ENCODE results near the gene OMP.

Gene OMP

DNA sequence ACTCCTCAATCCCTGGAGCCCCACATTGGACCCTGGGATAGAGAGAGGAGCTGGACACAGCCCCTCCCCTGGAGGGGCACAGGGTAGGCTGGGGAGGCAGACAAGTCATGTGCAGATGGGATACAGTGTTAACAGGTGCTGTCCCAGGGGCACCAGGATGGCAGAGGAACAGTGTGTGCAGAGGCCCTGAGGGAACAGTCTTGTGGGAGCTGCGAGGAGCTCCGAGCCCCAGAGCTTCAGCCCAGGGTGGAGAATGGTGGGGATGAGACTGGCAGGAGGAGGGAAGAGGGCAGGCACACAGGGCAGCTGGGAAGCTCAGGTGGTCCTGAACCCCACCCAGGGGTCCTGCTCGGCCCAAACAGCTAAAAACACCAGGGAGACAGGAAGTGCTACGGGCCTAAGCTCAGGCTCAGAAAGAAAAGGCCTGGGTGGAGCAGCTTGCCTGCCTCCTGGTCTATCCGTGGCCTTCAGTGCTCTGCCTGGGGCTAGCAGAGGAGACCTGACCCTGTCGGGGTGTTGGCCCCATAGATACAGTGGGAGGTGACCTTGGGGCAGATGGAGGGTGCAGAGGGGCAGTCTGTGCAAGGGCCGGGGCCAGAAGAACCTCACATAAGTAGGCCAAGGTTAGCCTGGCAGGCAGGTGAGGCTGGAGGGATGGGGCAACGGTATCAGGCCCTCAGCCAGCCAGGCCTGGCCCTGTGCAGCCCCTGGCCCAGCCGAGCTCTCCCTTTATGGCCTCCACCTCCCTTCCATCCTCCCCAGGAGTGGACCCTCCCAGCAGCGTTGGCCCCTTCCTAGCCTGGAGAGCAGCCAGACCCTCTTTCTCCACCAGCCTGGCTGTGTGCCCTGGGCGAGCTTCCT lies 20.4 kb upstream of the OMP start:
- DNase-seq (ENCODE audit: low read depth) = no peak

DNA sequence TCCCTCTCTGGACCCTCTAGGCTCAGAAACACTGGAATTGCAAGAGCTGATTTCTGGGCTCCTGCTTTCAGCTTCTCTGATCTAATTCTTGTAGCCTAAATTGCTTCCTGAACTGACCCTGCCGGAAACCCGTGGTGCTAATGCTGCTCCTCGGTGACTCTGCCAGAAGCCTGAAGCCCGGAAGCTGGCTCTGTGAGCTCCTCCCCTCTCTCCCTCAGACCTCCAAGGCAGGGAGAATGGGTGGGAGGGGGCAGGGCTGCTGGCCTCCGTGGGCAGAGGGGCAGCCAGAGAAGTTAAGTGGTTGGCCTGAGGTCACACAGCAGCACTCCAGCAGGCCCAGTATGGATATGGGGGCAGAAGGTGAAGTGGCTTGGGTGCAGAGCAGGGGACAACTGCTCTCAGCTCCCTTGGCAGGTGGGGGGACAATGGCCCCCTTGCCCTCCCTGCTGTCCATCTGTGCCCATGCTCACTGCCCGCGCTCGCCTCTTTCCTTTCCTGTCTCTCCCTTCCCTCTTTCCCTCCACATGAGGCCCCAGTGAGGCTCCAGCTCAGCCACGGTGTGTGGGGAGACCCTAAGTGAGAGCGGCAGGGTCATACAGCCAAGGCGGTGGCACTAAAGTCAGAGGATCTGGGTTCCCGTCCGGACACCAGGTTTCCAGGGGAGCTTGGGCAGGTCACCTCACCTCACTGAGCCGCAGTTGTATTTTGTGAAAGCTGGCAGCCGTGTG lies 19.6 kb upstream of the OMP start:
- TF ChIP-seq, protein P1, sequence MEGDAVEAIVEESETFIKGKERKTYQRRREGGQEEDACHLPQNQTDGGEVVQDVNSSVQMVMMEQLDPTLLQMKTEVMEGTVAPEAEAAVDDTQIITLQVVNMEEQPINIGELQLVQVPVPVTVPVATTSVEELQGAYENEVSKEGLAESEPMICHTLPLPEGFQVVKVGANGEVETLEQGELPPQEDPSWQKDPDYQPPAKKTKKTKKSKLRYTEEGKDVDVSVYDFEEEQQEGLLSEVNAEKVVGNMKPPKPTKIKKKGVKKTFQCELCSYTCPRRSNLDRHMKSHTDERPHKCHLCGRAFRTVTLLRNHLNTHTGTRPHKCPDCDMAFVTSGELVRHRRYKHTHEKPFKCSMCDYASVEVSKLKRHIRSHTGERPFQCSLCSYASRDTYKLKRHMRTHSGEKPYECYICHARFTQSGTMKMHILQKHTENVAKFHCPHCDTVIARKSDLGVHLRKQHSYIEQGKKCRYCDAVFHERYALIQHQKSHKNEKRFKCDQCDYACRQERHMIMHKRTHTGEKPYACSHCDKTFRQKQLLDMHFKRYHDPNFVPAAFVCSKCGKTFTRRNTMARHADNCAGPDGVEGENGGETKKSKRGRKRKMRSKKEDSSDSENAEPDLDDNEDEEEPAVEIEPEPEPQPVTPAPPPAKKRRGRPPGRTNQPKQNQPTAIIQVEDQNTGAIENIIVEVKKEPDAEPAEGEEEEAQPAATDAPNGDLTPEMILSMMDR (IDR thresholded peaks at IDR 0.05; ENCODE audit: insufficient read depth, low read depth, low read length, missing control alignments) = no peak
- no peak overlapping the region for H3K4me3 ChIP-seq (ENCODE audit: low read length)
- DNase-seq (ENCODE audit: low read depth) = no peak

More for the DNA sequence above, 20.4 kb upstream of the OMP start:
- no peak overlapping the region for H3K4me3 ChIP-seq (ENCODE audit: low read length)
- TF ChIP-seq, protein P1 (IDR thresholded peaks at IDR 0.05; ENCODE audit: insufficient read depth, low read depth, low read length, missing control alignments) = no peak

DNA sequence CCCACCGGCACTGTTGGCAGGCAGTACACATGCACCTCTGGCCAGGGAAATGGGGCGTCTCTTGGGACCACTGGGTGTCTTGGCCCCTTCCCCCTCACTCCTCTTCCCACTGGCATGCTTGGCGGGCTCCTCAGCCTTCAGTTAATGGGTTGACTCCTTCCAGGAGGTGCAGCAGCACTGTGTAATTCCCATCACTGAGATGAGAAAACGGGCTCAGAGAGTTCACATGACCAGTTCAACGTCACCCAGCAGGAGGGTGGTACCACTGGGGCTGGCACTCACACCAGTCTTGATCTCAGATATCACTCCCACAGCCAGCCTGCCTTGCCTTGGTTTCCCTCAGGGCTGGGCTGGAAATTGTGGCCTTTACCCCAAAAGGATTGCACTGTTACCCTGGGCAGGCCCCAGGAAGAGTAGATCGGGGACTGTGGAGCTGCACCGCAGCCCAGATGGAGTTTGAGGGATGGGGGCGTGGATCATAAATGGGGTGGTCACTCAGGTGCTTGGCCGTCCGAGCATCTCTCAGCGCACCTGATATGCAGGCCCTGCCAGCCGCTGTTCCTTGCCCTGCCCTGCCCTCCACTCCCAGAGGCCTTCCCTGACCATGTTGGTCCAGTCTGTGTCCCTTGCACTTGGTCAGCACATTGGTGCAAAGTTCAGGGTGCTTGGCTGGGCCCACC lies 18.9 kb upstream of the OMP start:
- H3K4me3 ChIP-seq (ENCODE audit: low read length) = no peak overlapping the region
- DNase-seq (ENCODE audit: low read depth) = no peak
- TF ChIP-seq, protein P1 (IDR thresholded peaks at IDR 0.05; ENCODE audit: insufficient read depth, low read depth, low read length, missing control alignments) = no peak

DNA sequence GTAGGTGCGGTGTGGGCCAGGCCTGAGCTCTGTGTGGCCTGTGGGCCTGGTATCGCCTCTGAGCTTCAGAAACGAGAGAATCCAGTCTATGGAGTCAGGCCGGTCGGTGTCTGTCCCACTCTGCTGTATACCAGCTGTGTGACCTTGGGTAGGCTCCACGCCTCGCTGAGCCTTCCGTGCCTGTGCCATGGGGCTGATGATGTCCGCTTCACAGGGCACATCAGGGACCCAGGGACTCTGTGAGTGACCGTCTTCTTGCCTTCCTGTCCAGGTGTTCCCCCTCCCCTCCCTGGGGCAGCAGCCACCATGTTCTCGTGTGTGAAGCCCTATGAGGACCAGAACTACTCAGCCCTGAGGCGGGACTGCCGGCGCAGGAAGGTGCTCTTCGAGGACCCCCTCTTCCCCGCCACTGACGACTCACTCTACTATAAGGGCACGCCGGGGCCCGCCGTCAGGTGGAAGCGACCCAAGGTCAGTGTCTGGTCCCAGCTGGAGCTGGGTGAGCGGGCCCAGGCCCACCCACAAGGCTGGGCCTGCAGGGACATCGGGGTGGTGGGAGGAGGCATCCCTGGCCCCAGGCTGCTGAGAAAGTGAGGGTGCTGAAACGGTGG lies 18.0 kb upstream of the OMP start:
- TF ChIP-seq, protein P1 (IDR thresholded peaks at IDR 0.05; ENCODE audit: insufficient read depth, low read depth, low read length, missing control alignments) = no peak
- DNase-seq (ENCODE audit: low read depth) = no peak
- no peak overlapping the region for H3K4me3 ChIP-seq (ENCODE audit: low read length)

DNA sequence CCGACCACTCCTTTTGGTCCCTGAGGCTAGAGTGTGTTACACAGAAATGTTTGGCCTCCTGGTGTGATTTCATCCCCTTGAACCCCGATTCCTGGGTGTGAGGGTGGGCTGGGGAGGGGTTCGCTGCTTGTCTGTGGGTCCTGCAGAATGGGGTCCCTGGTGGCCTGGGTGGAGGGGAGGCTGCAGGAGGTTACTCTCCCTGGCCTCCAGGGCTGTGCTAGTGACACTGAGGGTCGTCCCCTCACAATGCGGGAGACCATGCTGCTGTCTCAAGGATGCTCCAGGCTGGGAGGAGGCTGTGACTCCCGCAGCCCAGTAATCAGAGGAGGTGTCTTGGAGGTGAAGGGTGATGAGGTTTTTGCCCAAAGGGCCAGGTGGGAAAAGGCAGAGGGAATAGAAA lies 17.0 kb upstream of the OMP start:
- no peak overlapping the region for H3K4me3 ChIP-seq (ENCODE audit: low read length)
- no peak for DNase-seq (ENCODE audit: low read depth)
- TF ChIP-seq, protein P1 (IDR thresholded peaks at IDR 0.05; ENCODE audit: insufficient read depth, low read depth, low read length, missing control alignments) = no peak

DNA sequence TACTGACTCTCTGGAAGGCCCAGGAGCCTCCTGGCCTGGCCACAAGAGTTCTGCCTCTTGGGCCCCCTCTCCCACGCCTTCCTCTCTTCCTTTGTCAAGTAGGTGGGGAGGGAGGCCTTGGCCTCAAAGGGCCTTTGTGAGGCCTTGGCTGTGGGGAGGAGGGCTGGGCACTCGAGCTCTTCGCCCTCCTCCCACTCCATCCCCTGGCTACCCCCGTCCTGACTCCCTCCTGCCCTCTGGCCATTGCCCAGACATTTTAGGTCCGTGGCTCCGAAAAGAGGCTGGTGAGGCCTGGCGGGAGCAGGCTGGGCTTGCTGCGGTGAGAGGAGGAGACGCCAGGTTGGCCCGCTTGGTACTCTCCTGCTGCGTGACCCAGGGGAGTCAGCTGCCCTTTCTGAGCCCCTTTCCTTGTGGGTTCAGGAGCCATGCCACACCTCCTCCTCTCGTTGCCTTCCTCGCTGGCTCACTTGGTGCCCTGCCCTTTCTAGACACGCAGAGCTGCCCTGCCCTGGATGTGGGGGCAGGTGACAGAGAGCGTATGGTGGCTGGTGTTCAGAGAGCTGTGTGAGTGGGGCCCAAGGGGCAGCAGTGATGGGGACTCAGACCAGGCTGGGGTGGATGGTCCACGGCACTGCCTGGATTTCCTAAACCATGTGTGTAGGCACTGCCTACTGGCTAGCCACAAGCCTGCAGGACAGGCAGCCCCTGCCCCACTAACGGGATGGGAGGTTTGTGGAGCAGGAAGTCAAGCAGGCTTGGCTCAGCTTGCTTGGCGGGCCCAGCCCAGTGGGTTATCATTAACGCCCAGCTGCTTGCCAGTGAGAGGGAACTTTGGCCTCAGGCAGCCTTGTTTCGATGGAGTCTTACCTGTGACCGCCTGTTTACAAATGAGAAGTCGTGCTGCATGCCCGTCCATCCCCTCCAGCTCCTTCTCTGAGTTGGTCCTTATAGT lies 15.8 kb upstream of the OMP start:
- DNase-seq (ENCODE audit: low read depth) = no peak
- no peak overlapping the region for H3K4me3 ChIP-seq (ENCODE audit: low read length)
- TF ChIP-seq, protein P1 (IDR thresholded peaks at IDR 0.05; ENCODE audit: insufficient read depth, low read depth, low read length, missing control alignments) = no peak
